ENCODE results near the gene GIPC2. TPM values are rescaled to one million over a fixed set of nuclear protein-coding genes. Genes with fewer than 3 reads are reported as not detected.

The GIPC2 gene
- total and polyA plus RNA-seq, 9 donors: 1.8 to 5.7 (median 3.0) TPM

- Histone ChIP-seq H3K27ac (peak overlapping the region; percentile 72 to 84), H3K36me3 (no peaks in the 10 kb centered on the region), H3K9me3 (no peaks in the 10 kb centered on the region), H3K4me3 (peak overlapping the region; percentile 64), H3K4me1 (ENCODE audit: insufficient read depth) (no peaks in the 10 kb centered on the region), H3K27me3 (no peaks in the 10 kb centered on the region)
- intact Hi-C loops (cut with DNase I): loop anchor here in 1 of 4 donors (2.0 kb wide), 1 partner anchor 25 kb away; the partner anchor contains the start of gene FUBP1
- WGBS, 3 donors: 2 to 3% (median 2%) methylated on average over 8 of the region's 8 CpGs
- peak; percentile 53 to 61 (median 58) for DNase-seq
- TF ChIP-seq, protein P1, sequence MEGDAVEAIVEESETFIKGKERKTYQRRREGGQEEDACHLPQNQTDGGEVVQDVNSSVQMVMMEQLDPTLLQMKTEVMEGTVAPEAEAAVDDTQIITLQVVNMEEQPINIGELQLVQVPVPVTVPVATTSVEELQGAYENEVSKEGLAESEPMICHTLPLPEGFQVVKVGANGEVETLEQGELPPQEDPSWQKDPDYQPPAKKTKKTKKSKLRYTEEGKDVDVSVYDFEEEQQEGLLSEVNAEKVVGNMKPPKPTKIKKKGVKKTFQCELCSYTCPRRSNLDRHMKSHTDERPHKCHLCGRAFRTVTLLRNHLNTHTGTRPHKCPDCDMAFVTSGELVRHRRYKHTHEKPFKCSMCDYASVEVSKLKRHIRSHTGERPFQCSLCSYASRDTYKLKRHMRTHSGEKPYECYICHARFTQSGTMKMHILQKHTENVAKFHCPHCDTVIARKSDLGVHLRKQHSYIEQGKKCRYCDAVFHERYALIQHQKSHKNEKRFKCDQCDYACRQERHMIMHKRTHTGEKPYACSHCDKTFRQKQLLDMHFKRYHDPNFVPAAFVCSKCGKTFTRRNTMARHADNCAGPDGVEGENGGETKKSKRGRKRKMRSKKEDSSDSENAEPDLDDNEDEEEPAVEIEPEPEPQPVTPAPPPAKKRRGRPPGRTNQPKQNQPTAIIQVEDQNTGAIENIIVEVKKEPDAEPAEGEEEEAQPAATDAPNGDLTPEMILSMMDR (IDR thresholded peaks at IDR 0.05): peak in 1 of 3 donors; percentile 40
- no peak for TF ChIP-seq POLR2A (IDR thresholded peaks at IDR 0.05)
Observed at GRCh38 chr1:78003882-78004718, 41.7 kb upstream of the GIPC2 start.

DNA sequence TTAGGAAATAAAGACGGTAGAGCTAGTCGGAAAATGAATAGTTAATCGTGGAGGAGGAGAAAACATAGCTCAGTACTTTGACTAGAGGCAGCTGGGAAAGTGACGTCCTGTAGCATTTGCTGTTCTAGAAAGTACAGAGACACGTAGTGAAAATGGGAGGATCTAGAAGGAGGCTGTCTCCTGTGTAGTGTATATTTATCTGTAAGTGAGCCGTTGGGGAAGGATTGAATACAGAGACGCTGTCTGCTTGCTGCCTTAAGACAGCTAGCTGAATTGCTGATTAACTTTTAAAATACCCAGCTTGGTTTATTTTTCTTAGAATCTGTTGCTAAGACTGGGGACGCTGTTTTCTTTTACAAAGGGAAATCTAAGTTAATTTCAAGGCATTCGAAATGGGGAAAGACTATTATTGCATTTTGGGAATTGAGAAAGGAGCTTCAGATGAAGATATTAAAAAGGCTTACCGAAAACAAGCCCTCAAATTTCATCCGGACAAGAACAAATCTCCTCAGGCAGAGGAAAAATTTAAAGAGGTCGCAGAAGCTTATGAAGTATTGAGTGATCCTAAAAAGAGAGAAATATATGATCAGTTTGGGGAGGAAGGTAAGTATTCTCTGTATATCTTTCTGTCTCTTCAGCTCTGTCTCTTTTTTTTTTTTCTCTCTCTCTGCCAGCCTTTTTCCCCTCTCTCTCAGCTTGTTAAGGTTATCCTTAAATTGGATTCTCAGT, 40.9 kb upstream of the GIPC2 start, which contains the start of gene DNAJB4:
Gene DNAJB4, plus strand, starts transcription at position 221 of the 729 bp plus-strand sequence. Its CDS starts 172 bp downstream, at position 393.
- intact Hi-C loops (cut with DNase I): loop anchor here in 1 of 4 donors (2.0 kb wide), 1 partner anchor 26 kb away; the partner anchor contains the start of gene FUBP1
- Histone ChIP-seq H3K9me3 (no peaks in the 10 kb centered on the region), H3K27ac (peak within 1 kb of the TSS; percentile 72 to 84), H3K4me3 (peak within 1 kb of the TSS; percentile 64), H3K36me3 (no peaks in the 10 kb centered on the region), H3K27me3 (no peaks in the 10 kb centered on the region), H3K4me1 (ENCODE audit: insufficient read depth) (no peaks in the 10 kb centered on the region)
- TF ChIP-seq EP300 (IDR thresholded peaks at IDR 0.05) (no peak), POLR2A (IDR thresholded peaks at IDR 0.05) (peak; percentile 87)
- DNase-seq: peak in 4 of 5 donors; percentile 39 to 84 (median 68)
- WGBS, 3 donors: 1% methylated on average over 12 of the region's 12 CpGs

DNA sequence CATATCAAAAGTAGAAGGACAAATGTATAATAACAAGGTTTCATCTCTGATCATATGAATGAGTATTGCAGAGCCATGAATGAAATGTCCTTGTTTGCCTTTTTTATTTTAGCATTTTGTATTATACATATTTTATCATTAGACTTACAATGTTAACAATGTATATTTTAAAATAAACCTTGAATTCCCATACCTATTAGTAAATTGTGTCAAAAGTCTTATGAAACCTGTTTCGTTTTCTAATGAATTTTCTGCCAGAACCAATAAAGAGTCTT, 40.4 kb upstream of the GIPC2 start:
- Histone ChIP-seq H3K27me3 (no peaks in the 10 kb centered on the region), H3K36me3 (no peaks in the 10 kb centered on the region), H3K9me3 (no peaks in the 10 kb centered on the region), H3K27ac (peak overlapping the region; percentile 72 to 84), H3K4me3 (peak overlapping the region; percentile 64), H3K4me1 (ENCODE audit: insufficient read depth) (no peaks in the 10 kb centered on the region)
- 0 to 3% (median 0%) methylated on average over 1 of the region's 1 CpG for WGBS, 3 donors
- DNase-seq: no peak
- TF ChIP-seq, protein P1 (IDR thresholded peaks at IDR 0.05): no peak
- no peak for TF ChIP-seq EP300 (IDR thresholded peaks at IDR 0.05)
- TF ChIP-seq POLR2A (IDR thresholded peaks at IDR 0.05): no peak
- intact Hi-C loops (cut with DNase I): loop anchor here in 1 of 4 donors (2.0 kb wide), 1 partner anchor 27 kb away; the partner anchor contains the start of gene FUBP1

- TF ChIP-seq, protein P1 (IDR thresholded peaks at IDR 0.05): no peak
- TF ChIP-seq EP300 (IDR thresholded peaks at IDR 0.05) (no peak), POLR2A (IDR thresholded peaks at IDR 0.05) (no peak)
- DNase-seq: peak in 3 of 5 donors; percentile 28 to 48 (median 45)
- H3K4me1 ChIP-seq (ENCODE audit: insufficient read depth): no peaks in the 10 kb centered on the region
- no peaks in the 10 kb centered on the region for H3K9me3 ChIP-seq
- 0% methylated on average over 1 of the region's 1 CpG for WGBS, 3 donors
- H3K4me3 ChIP-seq: peak overlapping the region; percentile 64
- intact Hi-C loops (cut with DNase I): loop anchor here in 1 of 4 donors (2.0 kb wide), 1 partner anchor 27 kb away; the partner anchor contains the start of gene FUBP1
- H3K27me3 ChIP-seq: no peaks in the 10 kb centered on the region
- H3K36me3 ChIP-seq: no peaks in the 10 kb centered on the region
- H3K27ac ChIP-seq: peak overlapping the region; percentile 72 to 84
Observed at GRCh38 chr1:78005755-78006154, 40.0 kb upstream of the GIPC2 start.
